GM12864 (cell line): ENCODE measurements around the gene CD52.

ENCODE experiments used
- DNase-seq: peaks from one replicate; pipeline ENCODE4 v3.0.0-alpha.2; 2011; ENCODE audit warnings: low read depth
- H3K4me3 ChIP-seq: 2 replicates; pipeline ENCODE4 v1.5.1; 2011; ENCODE audit warnings: mild to moderate bottlenecking, low read depth, low read length, control low read depth
- CTCF ChIP-seq: IDR thresholded peaks from 2 replicates; pipeline ENCODE4 v1.5.1; 2011; ENCODE audit warnings: low read depth, mild to moderate bottlenecking, moderate library complexity, low read length, control low read depth, inconsistent platforms; ENCODE audit errors: missing control alignments

Gene CD52

DNA sequence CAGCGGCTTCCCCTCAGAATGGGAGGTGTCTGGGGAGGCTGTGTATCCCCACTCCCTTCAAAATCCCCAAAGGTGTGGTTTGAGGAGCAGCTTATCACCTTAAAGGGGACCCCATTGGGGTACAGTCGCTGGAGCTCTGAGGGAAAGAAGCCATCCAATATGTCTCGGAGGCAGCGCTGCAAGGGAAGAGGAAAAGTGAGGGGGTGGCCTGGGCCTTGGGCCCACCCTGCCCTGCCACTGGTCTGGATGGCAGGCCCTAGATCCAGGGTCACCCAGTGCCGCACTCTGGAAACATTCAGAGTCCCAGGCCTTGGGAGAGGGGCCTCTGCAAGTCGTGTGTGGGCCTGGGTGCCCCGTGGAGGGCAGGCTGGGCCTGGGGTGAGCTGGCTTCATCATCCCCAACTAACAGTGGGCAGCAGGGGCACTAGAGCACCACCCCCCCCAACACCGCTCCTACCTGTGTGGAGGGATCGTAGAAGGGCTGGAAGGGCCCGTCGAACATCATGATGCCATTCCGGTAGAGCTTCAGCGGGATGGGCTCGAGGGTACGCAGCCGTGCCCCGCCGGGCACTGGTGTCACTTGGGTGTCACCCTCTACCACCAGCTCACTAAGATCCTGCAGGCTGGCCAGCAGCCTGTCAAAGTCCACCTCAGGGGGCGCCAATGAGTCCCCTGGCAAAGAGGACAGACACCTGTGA, 32.2 kb upstream of the CD52 start:
- TF ChIP-seq CTCF = peak; percentile 66
- DNase-seq = no peak
- H3K4me3 ChIP-seq = no peak overlapping the region

- TF ChIP-seq CTCF = no peak
- no peak for DNase-seq
- H3K4me3 ChIP-seq = no peak overlapping the region
These were observed 31.7 kb upstream of the CD52 start for GRCh38 chr1:26286064-26286416.

DNA sequence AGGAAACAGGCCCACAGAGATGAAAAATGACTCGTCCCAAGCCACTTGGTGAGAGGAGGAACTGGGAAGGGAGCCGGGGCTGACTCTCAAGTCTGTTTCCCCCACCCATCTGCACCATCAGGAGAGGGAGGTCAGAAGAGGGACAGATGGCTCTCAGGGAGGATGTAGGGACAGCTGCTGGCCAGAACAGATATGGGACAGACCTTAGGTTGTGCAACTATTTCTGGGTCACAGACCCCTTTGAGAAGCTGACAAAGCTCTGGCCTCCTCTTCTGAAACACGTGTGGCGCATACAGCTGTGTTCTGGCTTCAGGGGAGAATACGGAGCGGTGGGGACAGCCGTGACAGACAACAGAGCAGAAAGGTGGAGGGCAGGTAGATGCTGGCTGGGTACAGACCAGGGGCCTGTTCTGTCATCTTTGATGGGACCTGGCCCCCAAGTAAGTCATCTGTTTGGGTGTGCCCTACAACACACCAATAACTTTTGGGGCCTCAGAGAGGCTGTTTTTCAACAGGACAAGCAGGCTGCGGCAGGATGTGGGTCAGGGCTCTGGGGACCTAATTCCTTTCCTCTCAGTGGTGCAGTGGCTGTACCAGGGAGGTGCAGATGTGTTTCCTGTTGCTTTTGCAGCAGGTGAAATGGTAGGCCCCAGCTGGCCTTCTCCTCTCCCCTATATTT, 30.6 kb upstream of the CD52 start:
- peak; percentile 55 for TF ChIP-seq CTCF
- no peak overlapping the region for H3K4me3 ChIP-seq
- no peak for DNase-seq

DNA sequence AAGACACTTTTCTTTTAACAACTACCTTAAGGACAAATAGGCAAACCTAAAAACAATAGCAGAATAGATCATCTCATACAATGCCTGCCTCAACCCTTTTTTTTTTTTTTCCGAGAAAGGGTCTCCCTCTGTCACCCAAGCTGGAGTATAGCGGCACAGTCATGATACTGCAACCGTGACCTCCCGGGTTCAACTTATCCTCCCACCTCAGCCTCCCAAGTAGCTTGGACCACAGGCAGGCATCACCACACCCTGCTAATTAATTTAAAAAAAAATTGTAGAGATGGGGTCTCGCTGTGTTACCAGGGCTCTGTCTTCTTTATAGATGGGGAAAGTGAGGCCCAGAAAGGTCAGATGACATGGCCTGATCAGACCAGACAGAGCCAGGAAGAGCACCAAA, 29.9 kb upstream of the CD52 start:
- no peak for DNase-seq
- TF ChIP-seq CTCF = no peak
- H3K4me3 ChIP-seq = no peak overlapping the region

DNA sequence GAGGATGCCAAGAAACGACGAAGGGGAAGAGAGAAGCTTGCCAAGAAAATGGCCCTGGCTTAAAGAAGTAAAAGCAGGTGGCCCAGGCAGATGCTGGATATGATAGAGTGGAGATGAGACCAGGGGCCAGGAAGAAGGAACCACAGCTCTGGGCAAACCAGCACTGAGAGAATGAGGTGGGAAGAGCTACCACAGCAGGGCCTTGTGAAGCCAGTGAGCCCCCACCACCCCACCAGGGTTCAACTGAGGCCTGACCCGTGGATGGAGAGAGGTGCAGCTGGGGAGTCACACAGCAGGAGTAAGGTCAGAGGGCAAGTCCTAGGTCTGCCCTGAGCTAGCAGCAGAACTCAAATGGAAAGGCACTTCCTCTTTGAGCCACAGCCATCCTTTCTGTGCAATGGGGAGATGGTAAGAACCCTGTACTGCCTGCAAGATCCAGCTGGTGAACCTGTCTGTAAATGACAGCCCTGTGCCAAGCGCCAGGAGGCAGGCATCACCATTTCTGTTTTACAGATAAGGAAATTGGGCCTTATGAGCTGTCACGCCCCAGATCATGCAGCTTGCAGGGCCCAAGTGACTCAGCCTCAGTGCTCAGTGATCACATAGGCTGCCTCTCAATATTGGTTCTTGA, 29.3 kb upstream of the CD52 start:
- DNase-seq = no peak
- H3K4me3 ChIP-seq = no peak overlapping the region
- TF ChIP-seq CTCF = no peak

DNA sequence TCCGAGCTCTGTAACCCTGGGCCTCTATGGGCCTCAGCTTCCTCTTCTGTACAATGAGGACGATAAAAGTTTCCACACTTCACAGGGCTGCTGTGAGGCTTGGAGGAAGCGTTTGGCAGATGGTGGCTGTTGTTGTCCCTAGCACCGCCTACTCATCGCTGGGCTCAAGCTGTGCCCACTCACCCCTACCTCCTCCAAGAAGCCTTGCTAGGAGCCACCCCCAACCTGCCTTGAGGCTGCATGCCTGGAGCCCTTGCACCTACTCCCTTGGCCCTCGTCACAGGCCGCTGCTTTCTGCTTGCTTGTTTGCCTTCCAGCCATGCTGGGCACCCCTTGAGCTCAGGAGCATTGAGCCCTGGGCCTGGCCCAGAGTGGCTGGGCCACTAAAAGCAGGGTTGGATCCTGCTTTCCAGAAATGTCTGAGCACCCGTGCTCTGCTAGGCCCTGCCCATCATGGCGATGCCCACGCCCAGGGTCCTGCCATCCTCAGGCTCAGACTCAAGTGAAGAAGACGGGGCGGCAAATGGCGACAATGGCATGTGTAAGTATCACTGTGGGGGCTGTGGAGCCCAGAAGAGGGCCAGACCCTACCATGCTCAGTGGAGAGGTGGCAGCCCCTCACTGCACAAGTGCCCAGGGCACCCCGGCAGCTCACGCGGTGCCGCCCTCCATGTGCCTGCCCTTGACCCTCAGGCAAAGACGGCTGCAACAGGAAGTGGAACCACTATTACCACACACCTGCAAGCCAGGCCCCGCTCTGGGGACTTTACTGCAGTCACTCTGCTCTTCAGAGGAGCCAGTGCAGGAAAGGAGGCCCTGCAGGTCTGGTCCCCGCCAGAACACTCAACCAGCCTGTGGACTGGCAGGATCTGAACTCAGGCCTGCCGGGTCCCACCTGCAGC, 28.3 kb upstream of the CD52 start:
- H3K4me3 ChIP-seq = no peak overlapping the region
- DNase-seq = no peak

More for the DNA sequence above, 28.3 kb upstream of the CD52 start:
- no peak for TF ChIP-seq CTCF
